HG02938 (cell line): Measurements from ENCODE around the gene VWA8.
"Not testable (repeated sequence)": the region's sequence is repeated elsewhere in the genome, so short reads cannot be mapped to it uniquely, and the experiment has no call there.

ENCODE experiments used
- ATAC-seq: cut with Tn5 transposase; IDR thresholded peaks from one replicate; pipeline ENCODE4 v1.9.1; 2021; ENCODE audit warnings: mild to moderate bottlenecking, moderate library complexity; ENCODE audit not compliant: unreplicated experiment

Gene VWA8

GRCh38 chr13:41542799-41543198, 418.1 kb downstream of the VWA8 start:
- ATAC-seq: not testable (repeated sequence)

GRCh38 chr13:41542281-41542680, 418.6 kb downstream of the VWA8 start:
- no peak for ATAC-seq

GRCh38 chr13:41541142-41541938, 419.6 kb downstream of the VWA8 start:
- ATAC-seq: no peak

GRCh38 chr13:41540240-41540639, 420.7 kb downstream of the VWA8 start:
- not testable (repeated sequence) for ATAC-seq

- no peak for ATAC-seq
Measured at GRCh38 chr13:41533266-41534052, 427.4 kb downstream of the VWA8 start.

GRCh38 chr13:41528021-41528420, 432.9 kb downstream of the VWA8 start:
- ATAC-seq: no peak

GRCh38 chr13:41520660-41521630, 440.0 kb downstream of the VWA8 start:
- no peak for ATAC-seq

- no peak for ATAC-seq
Measured at GRCh38 chr13:41520016-41520659, 440.8 kb downstream of the VWA8 start.
